ENCODE measurements around the gene IFI30.

DNA sequence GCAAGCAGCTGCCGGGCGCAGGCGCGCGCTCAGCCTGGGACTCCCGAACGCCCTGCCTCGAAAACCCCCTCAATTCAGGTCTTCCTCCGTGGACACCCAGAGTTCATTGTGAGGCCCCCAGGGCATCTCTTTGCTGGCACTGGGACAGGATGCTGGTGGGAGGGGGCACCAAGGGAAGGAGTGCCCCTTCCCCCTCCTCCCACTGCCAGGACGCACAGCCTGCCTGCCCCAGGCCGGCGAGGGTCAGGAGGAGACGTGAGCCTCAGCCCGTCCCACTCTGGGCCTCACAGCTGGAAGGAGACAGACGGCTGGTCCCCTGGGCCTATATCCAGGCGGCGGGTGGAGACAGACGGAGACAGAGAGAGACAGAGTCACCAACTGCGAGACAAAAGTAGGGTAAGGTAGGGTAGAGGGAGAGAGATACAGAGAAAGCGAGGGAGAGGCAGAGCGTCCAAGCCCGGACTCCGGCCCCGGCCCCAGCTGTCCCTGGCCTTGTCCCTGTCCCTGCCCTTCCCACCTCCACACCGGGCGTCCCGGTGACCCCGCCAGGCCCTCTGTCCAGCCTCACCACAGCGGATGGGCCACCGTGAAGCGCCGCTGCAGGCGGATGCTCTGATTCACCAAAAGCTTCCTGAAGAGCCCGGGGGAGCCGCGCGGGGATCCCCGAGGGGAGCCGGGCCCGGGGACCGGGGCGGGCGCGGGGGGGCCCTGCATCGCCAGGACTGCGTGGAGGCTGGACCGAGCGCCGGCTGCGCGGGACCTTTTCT lies 52.3 kb downstream of the IFI30 start, which contains the start of gene PDE4C:
- TF ChIP-seq, protein P1, sequence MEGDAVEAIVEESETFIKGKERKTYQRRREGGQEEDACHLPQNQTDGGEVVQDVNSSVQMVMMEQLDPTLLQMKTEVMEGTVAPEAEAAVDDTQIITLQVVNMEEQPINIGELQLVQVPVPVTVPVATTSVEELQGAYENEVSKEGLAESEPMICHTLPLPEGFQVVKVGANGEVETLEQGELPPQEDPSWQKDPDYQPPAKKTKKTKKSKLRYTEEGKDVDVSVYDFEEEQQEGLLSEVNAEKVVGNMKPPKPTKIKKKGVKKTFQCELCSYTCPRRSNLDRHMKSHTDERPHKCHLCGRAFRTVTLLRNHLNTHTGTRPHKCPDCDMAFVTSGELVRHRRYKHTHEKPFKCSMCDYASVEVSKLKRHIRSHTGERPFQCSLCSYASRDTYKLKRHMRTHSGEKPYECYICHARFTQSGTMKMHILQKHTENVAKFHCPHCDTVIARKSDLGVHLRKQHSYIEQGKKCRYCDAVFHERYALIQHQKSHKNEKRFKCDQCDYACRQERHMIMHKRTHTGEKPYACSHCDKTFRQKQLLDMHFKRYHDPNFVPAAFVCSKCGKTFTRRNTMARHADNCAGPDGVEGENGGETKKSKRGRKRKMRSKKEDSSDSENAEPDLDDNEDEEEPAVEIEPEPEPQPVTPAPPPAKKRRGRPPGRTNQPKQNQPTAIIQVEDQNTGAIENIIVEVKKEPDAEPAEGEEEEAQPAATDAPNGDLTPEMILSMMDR (conservative IDR thresholded peaks at IDR 0.05 in 1 of 2, IDR thresholded peaks at IDR 0.05 in 1 of 2; ENCODE audit: extremely low read depth in 1 of 2, insufficient read depth in 1 of 2, low read depth in 1 of 2, low read length in 2 of 2) = no peak
- no peak for TF ChIP-seq EZH2 (IDR thresholded peaks at IDR 0.05; ENCODE audit: borderline replicate concordance, low read length)
